Caki2 (cell line): ENCODE data around the gene UBAP1L. TPM values are rescaled to one million over a fixed set of nuclear protein-coding genes. Genes with fewer than 3 reads are reported as not detected.
A peak's percentile ranks its signal among the peaks of the same experiment; 100 is the strongest.
"Not testable (repeated sequence)": the region's sequence is repeated elsewhere in the genome, so short reads cannot be mapped to it uniquely, and the experiment has no call there.

Source experiments
- DNase-seq: peaks from one replicate; pipeline ENCODE4 v3.0.0-alpha.2; 2015; ENCODE audit warnings: low read depth
- in situ Hi-C: cut with HindIII; loops from 2 replicates; pipeline ENCODE4 v1.10.0; 2016; ENCODE audit warnings: low sequenced_read_pairs, low pct_unique_long_range_greater_than_20kb, mixed read lengths
- total RNA-seq: library from RNA; depleted of rRNA; stranded (reverse); fragments of >200 nt; shearing (Covaris generic); gene quantifications from 2 replicates; pipeline ENCODE4 v1.2.3, GENCODE V29; 2014; ENCODE audit warnings: low replicate concordance; rRNA removed

UBAP1L gene
- total RNA-seq, 1 experiment from 2014 or later: not detected

- DNase-seq: peak; percentile 97
- in situ Hi-C loops: no loop called here
These were observed 58.0 kb downstream of the UBAP1L start for GRCh38 chr15:65056868-65057548.

- no peak for DNase-seq
- in situ Hi-C loops: no loop called here
These were observed 58.9 kb downstream of the UBAP1L start for GRCh38 chr15:65056106-65056505.

- peak; percentile 16 for DNase-seq
- in situ Hi-C loops: no loop called here
These were observed 59.7 kb downstream of the UBAP1L start for GRCh38 chr15:65055201-65055870.

GRCh38 chr15:65054333-65055200 lies 60.4 kb downstream of the UBAP1L start:
- peak; percentile 69 for DNase-seq
- in situ Hi-C loops: no loop called here

- no peak for DNase-seq
- in situ Hi-C loops: no loop called here
These were observed 62.0 kb downstream of the UBAP1L start for GRCh38 chr15:65052956-65053355.

- no peak for DNase-seq
- in situ Hi-C loops: no loop called here
These were observed 63.7 kb downstream of the UBAP1L start for GRCh38 chr15:65051266-65051665.

- no peak for DNase-seq
- in situ Hi-C loops: no loop called here
These were observed 64.7 kb downstream of the UBAP1L start for GRCh38 chr15:65050270-65050669.

GRCh38 chr15:65049418-65049840 lies 65.6 kb downstream of the UBAP1L start:
- in situ Hi-C loops: no loop called here
- DNase-seq: no peak

GRCh38 chr15:65048241-65048640 lies 66.8 kb downstream of the UBAP1L start:
- no peak for DNase-seq
- in situ Hi-C loops: no loop called here

GRCh38 chr15:65044724-65045481 lies 70.1 kb downstream of the UBAP1L start, which contains the start of gene SLC51B:
Gene SLC51B, plus strand, starts transcription at chr15:65045387. Its CDS starts 4,618 bp downstream, at chr15:65050005.
- DNase-seq: peak; percentile 78

GRCh38 chr15:65044218-65044617 lies 70.8 kb downstream of the UBAP1L start:
- DNase-seq: peak; percentile 80
- in situ Hi-C loops: not testable (repeated sequence)

More at GRCh38 chr15:65044724-65045481, 70.1 kb downstream of the UBAP1L start, which contains the start of gene SLC51B:
- in situ Hi-C loops: no loop called here

GRCh38 chr15:65042776-65043327 lies 72.1 kb downstream of the UBAP1L start:
- in situ Hi-C loops: no loop called here
- no peak for DNase-seq

Other genes starting within 250 kb of the UBAP1L start
- gene ANKDD1A, start 203.3 kb downstream of the UBAP1L start, total RNA-seq: 2.2 and 2.5 TPM in 2 replicates
- 74.7 and 93.8 TPM in 2 replicates for gene SPG21, start 125.3 kb downstream of the UBAP1L start, total RNA-seq
- 23.6 and 28.2 TPM in 2 replicates for gene MTFMT, start 85.6 kb downstream of the UBAP1L start, total RNA-seq
- gene SLC51B, start 69.8 kb downstream of the UBAP1L start, total RNA-seq: not detected in 2 replicates
- gene RASL12, start 47.2 kb downstream of the UBAP1L start, total RNA-seq: not detected in 2 replicates
- not detected in 2 replicates for gene KBTBD13, start 38.5 kb downstream of the UBAP1L start, total RNA-seq
- gene PDCD7, start 18.6 kb upstream of the UBAP1L start, total RNA-seq: 28.6 and 30.4 TPM in 2 replicates
- 21.2 and 22.8 TPM in 2 replicates for gene CLPX, start 70.1 kb upstream of the UBAP1L start, total RNA-seq
- gene CILP, start 96.3 kb upstream of the UBAP1L start, total RNA-seq: not detected in 2 replicates
- 10.0 and 16.9 TPM in 2 replicates for gene PARP16, start 171.7 kb upstream of the UBAP1L start, total RNA-seq
- gene RNU5A-1, start 180.9 kb upstream of the UBAP1L start, total RNA-seq: not detected in 2 replicates
- gene RNU5B-1, start 189.5 kb upstream of the UBAP1L start, total RNA-seq: not detected in 2 replicates